GM12892 (cell line): ENCODE measurements around the gene MDM4.
"Not testable (repeated sequence)": the region's sequence is repeated elsewhere in the genome, so short reads cannot be mapped to it uniquely, and the experiment has no call there.

Experiments used
- DNase-seq: peaks from one replicate; pipeline ENCODE4 v3.0.0; 2011; ENCODE audit not compliant: insufficient read length
- FAIRE-seq: peaks from 2 replicates; lab custom pipeline; 2011; peaks lifted over from hg19 to GRCh38; lab: Jason Lieb, UNC
- POLR2A ChIP-seq: IDR thresholded peaks from 2 replicates; pipeline ENCODE4 v1.6.1; 2011; ENCODE audit warnings: low read depth, low read length, control low read depth
- POLR2AphosphoS5 ChIP-seq: IDR thresholded peaks from 2 replicates; pipeline ENCODE4 v1.6.1; 2011; ENCODE audit warnings: low read depth, low read length, control low read depth
- TAF1 ChIP-seq: IDR thresholded peaks from 2 replicates; pipeline ENCODE4 v1.6.1; 2011; ENCODE audit warnings: low read depth, mild to moderate bottlenecking, control low read depth, low read length, borderline replicate concordance

The MDM4 gene

GRCh38 chr1:204506201-204506968 is 9.8 kb upstream of the MDM4 start:
- no peak for DNase-seq
- peak; percentile 27 for FAIRE-seq
- TF ChIP-seq TAF1: no peak
- TF ChIP-seq POLR2AphosphoS5: no peak
- no peak for TF ChIP-seq POLR2A

- FAIRE-seq: peak; percentile 69
- no peak for DNase-seq
- TF ChIP-seq POLR2AphosphoS5 (no peak), TAF1 (no peak), POLR2A (no peak)
These were observed 9.3 kb upstream of the MDM4 start for GRCh38 chr1:204506969-204507316.

GRCh38 chr1:204507317-204508105 is 8.7 kb upstream of the MDM4 start:
- TF ChIP-seq POLR2A (no peak), POLR2AphosphoS5 (no peak), TAF1 (no peak)
- FAIRE-seq (no peak), DNase-seq (no peak)

GRCh38 chr1:204509186-204509635 is 7.0 kb upstream of the MDM4 start:
- FAIRE-seq: no peak
- TF ChIP-seq POLR2AphosphoS5: no peak
- no peak for TF ChIP-seq POLR2A
- no peak for TF ChIP-seq TAF1

GRCh38 chr1:204511366-204511765 is 4.8 kb upstream of the MDM4 start:
- FAIRE-seq (no peak), DNase-seq (no peak)
- TF ChIP-seq POLR2AphosphoS5: no peak

More at GRCh38 chr1:204509186-204509635, 7.0 kb upstream of the MDM4 start:
- no peak for DNase-seq

- no peak for FAIRE-seq
- no peak for TF ChIP-seq POLR2A
These were observed 3.0 kb upstream of the MDM4 start for GRCh38 chr1:204513117-204513716.

GRCh38 chr1:204514828-204515227 is 1.4 kb upstream of the MDM4 start:
- no peak for TF ChIP-seq POLR2A
- no peak for TF ChIP-seq TAF1
- TF ChIP-seq POLR2AphosphoS5: no peak
- DNase-seq: no peak
- FAIRE-seq: no peak

More at GRCh38 chr1:204513117-204513716, 3.0 kb upstream of the MDM4 start:
- no peak for DNase-seq

GRCh38 chr1:204517382-204517781 is 1.2 kb downstream of the MDM4 start:
- DNase-seq, FAIRE-seq: not testable (repeated sequence)

GRCh38 chr1:204520834-204521709 is 4.9 kb downstream of the MDM4 start:
- TF ChIP-seq POLR2A: peak; percentile 31; the same call in 1 of the 2 replicates
- no peak for TF ChIP-seq POLR2AphosphoS5
- no peak for TF ChIP-seq TAF1
- peak; percentile 43 for DNase-seq
- FAIRE-seq: no peak

- not testable (repeated sequence) for DNase-seq, FAIRE-seq
These were observed 5.8 kb downstream of the MDM4 start for GRCh38 chr1:204521941-204522521.

- TF ChIP-seq TAF1 (no peak), POLR2AphosphoS5 (no peak), POLR2A (no peak)
- no peak for FAIRE-seq
- DNase-seq: no peak
These were observed 7.5 kb downstream of the MDM4 start for GRCh38 chr1:204523605-204524215.
